Esophagus muscularis mucosa (tissue), 4 donors: ENCODE results near the gene NPVF. TPM values are rescaled to one million over a fixed set of nuclear protein-coding genes. Genes with fewer than 3 reads are reported as not detected.

Experiments used
- DNase-seq: peaks from one replicate; pipeline ENCODE4 v3.0.0-alpha.2; 2017; ENCODE audit errors: extremely low spot score
- H3K27ac ChIP-seq, 4 donors: fragments of 200-600 bp; sonication (generic); replicated peaks in 1 of 4; 1 replicate in 3 of 4; 2 replicates in 1 of 4; pipeline ENCODE4 v1.5.1; 2016 to 2019; ENCODE audit warnings: mild to moderate bottlenecking in 1 of 4
- H3K27me3 ChIP-seq, 4 donors: fragments of 200-600 bp; sonication (generic); one replicate each; pipeline versions ENCODE4 v1.5.1 to v1.6.0; 2016 to 2019
- H3K36me3 ChIP-seq, 4 donors: fragments of 200-600 bp; sonication (generic); one replicate each; pipeline ENCODE4 v1.5.1; 2016 to 2019
- H3K4me1 ChIP-seq, 4 donors: fragments of 200-600 bp; sonication (generic); one replicate each; pipeline ENCODE4 v1.5.1; 2016 to 2019
- H3K4me3 ChIP-seq, 4 donors: fragments of 200-600 bp; sonication (generic); 1 replicate in 2 of 4; 2 replicates in 2 of 4; pipeline ENCODE4 v1.5.1; 2016 to 2019; ENCODE audit warnings: mild to moderate bottlenecking in 4 of 4, moderate library complexity in 1 of 4
- H3K9me3 ChIP-seq, 4 donors: fragments of 200-600 bp; sonication (generic); 1 replicate in 3 of 4; 2 replicates in 1 of 4; pipeline ENCODE4 v1.5.1; 2016 to 2019
- CTCF ChIP-seq, 3 experiments: fragments of 200-600 bp in 2 of 3; fragments of 450-650 bp in 1 of 3; sonication (generic) in 2 of 3; IDR thresholded peaks; one replicate each; pipeline ENCODE4 v1.5.1; 2017 to 2019; ENCODE audit warnings: antibody characterized with exemption in 3 of 3, mild to moderate bottlenecking in 2 of 3, moderate library complexity in 1 of 3
- EP300 ChIP-seq: sonication (generic); formaldehyde crosslinking; IDR thresholded peaks from one replicate; pipeline ENCODE4 v1.6.1; 2017; ENCODE audit warnings: antibody characterized with exemption
- POLR2A ChIP-seq: fragments of 450-650 bp; IDR thresholded peaks from one replicate; pipeline ENCODE4 v1.6.1; 2017; ENCODE audit warnings: antibody characterized with exemption, moderate library complexity, mild to moderate bottlenecking, low read depth
- POLR2AphosphoS5 ChIP-seq, 2 donors: sonication (generic); formaldehyde crosslinking; IDR thresholded peaks; one replicate each; pipeline ENCODE4 v1.6.1; 2017; ENCODE audit warnings: antibody characterized with exemption in 2 of 2
- WGBS: methylation state at CpG from one replicate; pipeline ENCODE4 v1.1.5; 2018; 5-methylcytosine and 5-hydroxymethylcytosine counted together
- intact Hi-C: fragments of 100-400 bp; cut with DNase I; formaldehyde crosslinking; loops from one replicate; pipeline ENCODE4 v1.15.1; 2023
- total RNA-seq, 4 donors: library from RNA; depleted of rRNA; stranded (reverse); fragments of >200 nt; gene quantifications; one replicate each; pipeline versions ENCODE4 v1.1.0 to v1.2.1, GENCODE V29; 2016

Gene NPVF
- total RNA-seq, 4 donors from 2014 or later, result not detected

DNA sequence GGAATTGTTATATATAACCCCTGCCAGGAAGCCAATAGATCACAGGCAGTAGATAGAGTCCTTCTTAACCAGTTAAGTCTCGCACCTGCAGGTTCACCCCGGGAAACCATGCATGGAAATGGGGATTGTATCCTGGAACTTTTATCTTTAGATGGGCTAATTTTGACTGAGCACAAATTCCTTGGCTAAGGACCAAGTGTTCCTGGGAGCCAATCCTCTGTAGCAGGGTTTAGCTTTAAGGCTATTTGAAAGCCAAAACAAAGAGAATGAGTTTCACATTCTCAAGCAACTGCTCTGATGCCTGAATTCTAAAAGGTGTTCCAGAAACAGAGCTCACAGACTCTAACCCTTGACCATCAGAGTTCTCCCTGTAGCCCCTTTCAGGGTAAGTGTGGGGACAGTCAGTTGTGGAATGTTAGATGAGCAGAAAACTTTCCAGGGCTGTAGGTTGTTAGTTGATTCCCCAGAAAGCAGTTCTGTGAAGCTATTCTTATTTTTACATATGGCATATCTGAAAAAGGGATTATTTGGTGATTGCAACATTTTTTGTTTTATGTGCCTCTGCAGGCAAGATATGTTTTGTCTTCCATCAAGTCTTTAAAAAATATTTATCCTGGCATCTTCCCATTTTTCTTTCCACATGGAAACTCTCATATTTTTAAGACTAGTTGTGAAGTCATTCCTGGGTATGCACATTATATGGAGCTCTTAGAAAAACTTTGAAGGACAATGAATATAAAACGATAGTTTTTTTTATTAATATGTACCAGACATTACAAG is 16.2 kb upstream of the NPVF start:
- WGBS, result 34% methylated on average over 3 of the region's 3 CpGs
- Histone ChIP-seq H3K4me3 (no peak overlapping the region), H3K4me1 (peaks cover 0 to 18% (median 6%) of the 10 kb centered on the region in 4 donors), H3K27me3 (peaks cover 0 to 2% (median 0%) of the 10 kb centered on the region in 4 donors), H3K27ac (no peak overlapping the region), H3K36me3 (no peaks in the 10 kb centered on the region), H3K9me3 (no peaks in the 10 kb centered on the region)
- DNase-seq, result no peak
- intact Hi-C loops, result no loop called here
- TF ChIP-seq EP300 (no peak), CTCF (IDR thresholded peaks at IDR 0.05) (no peak), POLR2AphosphoS5 (IDR thresholded peaks at IDR 0.05) (no peak), POLR2A (no peak)

DNA sequence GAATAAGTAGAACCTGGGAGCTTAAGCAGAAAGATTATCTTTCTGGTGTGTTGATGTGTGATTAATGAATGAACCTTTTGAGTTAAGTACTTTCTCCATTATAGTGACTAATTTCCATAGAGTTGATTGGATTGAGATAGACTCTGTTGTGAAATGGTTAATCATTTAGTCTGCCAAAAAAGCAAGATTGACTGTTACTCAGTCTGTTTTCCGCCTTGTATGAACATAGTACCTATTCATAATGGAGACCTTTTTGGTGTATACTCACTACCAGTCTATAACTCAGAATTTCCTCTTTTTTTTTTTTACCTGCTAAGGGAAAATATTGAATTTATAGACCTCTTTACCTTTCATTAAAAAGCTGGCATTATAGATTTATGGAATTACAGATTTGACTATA is 14.4 kb upstream of the NPVF start:
- Histone ChIP-seq H3K9me3 (no peaks in the 10 kb centered on the region), H3K27me3 (peaks cover 0 to 4% (median 0%) of the 10 kb centered on the region in 4 donors), H3K4me1 (peaks cover 0 to 18% (median 6%) of the 10 kb centered on the region in 4 donors), H3K27ac (no peak overlapping the region), H3K4me3 (no peak overlapping the region), H3K36me3 (no peaks in the 10 kb centered on the region)
- intact Hi-C loops, result no loop called here
- DNase-seq, result no peak
- TF ChIP-seq POLR2AphosphoS5 (IDR thresholded peaks at IDR 0.05), result no peak
- TF ChIP-seq CTCF (IDR thresholded peaks at IDR 0.05), result no peak
- TF ChIP-seq POLR2A, result no peak
- no peak for TF ChIP-seq EP300
- 86% methylated on average over 1 of the region's 1 CpG for WGBS

DNA sequence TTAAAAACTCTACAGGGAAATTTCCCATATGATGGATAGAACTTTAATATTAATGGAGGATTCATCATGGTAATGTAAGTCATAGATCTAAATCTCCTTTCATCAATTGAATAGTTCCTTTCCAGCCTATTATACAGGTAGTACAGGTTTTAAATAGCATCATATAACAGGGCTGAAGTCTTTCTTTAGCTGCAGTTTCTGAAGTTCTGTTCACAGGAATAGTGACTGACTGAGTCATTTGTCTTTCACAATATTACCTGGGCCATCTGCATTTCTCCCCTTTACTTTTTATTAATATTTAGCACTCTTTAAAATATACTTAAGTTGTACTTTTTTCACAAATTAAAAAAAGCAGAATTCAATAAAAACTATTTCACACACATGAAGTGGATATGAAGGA is 12.6 kb upstream of the NPVF start:
- intact Hi-C loops, result no loop called here
- Histone ChIP-seq H3K27ac (no peak overlapping the region), H3K36me3 (no peaks in the 10 kb centered on the region), H3K9me3 (no peaks in the 10 kb centered on the region), H3K27me3 (peaks cover 0 to 4% (median 0%) of the 10 kb centered on the region in 4 donors), H3K4me1 (peaks cover 0 to 18% (median 6%) of the 10 kb centered on the region in 4 donors), H3K4me3 (no peak overlapping the region)
- DNase-seq, result no peak
- no peak for TF ChIP-seq CTCF (IDR thresholded peaks at IDR 0.05)
- no peak for TF ChIP-seq EP300
- TF ChIP-seq POLR2AphosphoS5 (IDR thresholded peaks at IDR 0.05), result no peak
- no peak for TF ChIP-seq POLR2A

GRCh38 chr7:25240340-25240739 is 12.1 kb upstream of the NPVF start:
- DNase-seq, result no peak
- no peak for TF ChIP-seq EP300
- no peak for TF ChIP-seq POLR2A
- no peak for TF ChIP-seq POLR2AphosphoS5 (IDR thresholded peaks at IDR 0.05)
- TF ChIP-seq CTCF (IDR thresholded peaks at IDR 0.05), result no peak
- H3K36me3 ChIP-seq, result no peaks in the 10 kb centered on the region
- no peak overlapping the region for H3K4me3 ChIP-seq
- peaks cover 0 to 4% (median 0%) of the 10 kb centered on the region in 4 donors for H3K27me3 ChIP-seq
- no peaks in the 10 kb centered on the region for H3K9me3 ChIP-seq
- intact Hi-C loops, result no loop called here
- WGBS, result 60% methylated on average over 10 of the region's 10 CpGs
- no peak overlapping the region for H3K27ac ChIP-seq
- peaks cover 0 to 18% (median 6%) of the 10 kb centered on the region in 4 donors for H3K4me1 ChIP-seq

DNA sequence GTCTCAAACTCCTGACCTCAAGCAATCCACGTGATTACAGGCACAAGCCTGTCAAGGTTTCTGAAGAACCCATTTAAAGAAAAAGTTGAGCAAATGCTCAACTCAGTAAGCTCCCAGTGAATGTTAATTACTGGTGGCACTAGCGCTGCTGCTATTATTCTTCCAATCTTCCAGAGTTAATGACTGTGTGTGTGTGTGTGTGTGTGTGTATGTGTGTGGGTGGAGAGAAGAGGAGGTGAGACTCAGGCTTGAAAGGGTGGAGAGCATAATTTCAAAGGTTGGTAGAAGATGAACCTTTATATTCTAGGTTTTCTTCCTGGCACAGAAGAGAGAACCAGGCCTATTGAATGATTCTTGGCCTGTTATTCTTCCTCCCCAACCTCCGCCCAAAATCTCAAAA is 11.6 kb upstream of the NPVF start:
- Histone ChIP-seq H3K27me3 (peaks cover 0 to 4% (median 0%) of the 10 kb centered on the region in 4 donors), H3K36me3 (no peaks in the 10 kb centered on the region), H3K27ac (no peak overlapping the region), H3K9me3 (no peaks in the 10 kb centered on the region), H3K4me3 (no peak overlapping the region), H3K4me1 (peaks cover 0 to 19% (median 6%) of the 10 kb centered on the region in 4 donors)
- 88% methylated on average over 3 of the region's 3 CpGs for WGBS
- intact Hi-C loops, result no loop called here
- no peak for DNase-seq
- TF ChIP-seq POLR2AphosphoS5 (IDR thresholded peaks at IDR 0.05), result no peak
- TF ChIP-seq CTCF (IDR thresholded peaks at IDR 0.05), result no peak
- TF ChIP-seq EP300, result no peak
- TF ChIP-seq POLR2A, result no peak
